ENCODE measurements around the gene NHSL2.

NHSL2 gene

DNA sequence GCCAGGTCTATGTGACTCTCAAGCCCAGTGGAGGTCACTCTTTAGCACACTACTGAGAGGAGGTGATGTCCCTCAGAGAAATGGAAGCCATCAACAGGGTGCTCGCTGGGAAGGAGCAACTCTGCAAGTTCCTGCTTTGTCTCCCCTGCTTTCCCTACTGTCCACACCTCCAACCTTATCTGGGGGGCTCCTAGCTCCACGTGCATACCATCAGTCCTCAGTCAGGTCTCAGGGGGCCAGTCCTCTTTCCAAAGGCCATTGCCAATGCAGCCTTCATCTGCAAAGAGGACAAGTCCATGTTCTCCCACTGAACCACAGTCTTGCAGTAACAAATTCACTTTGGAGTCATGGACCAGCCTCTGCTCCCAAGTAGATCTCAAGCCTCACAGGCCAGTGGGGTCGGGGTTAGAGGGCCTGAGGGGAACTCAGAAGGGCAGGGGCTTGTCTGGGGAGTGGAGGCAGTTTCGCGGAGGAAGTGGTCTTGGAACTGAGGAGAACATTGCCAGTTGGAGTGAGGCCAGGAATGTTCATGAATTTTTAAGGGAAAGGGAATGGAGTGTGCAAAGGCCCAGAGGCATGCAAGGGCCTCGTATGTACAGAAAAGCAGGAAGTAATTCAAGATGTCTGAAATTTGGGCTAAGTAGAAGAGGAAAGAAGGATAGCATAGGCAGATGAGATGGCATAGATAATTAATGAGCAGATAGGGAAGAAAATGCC, 212.1 kb downstream of the NHSL2 start:
- DNase-seq (ENCODE audit: low read depth) = no peak
- H3K4me3 ChIP-seq (ENCODE audit: low read depth, low read length) = no peak overlapping the region
- TF ChIP-seq, protein P1, sequence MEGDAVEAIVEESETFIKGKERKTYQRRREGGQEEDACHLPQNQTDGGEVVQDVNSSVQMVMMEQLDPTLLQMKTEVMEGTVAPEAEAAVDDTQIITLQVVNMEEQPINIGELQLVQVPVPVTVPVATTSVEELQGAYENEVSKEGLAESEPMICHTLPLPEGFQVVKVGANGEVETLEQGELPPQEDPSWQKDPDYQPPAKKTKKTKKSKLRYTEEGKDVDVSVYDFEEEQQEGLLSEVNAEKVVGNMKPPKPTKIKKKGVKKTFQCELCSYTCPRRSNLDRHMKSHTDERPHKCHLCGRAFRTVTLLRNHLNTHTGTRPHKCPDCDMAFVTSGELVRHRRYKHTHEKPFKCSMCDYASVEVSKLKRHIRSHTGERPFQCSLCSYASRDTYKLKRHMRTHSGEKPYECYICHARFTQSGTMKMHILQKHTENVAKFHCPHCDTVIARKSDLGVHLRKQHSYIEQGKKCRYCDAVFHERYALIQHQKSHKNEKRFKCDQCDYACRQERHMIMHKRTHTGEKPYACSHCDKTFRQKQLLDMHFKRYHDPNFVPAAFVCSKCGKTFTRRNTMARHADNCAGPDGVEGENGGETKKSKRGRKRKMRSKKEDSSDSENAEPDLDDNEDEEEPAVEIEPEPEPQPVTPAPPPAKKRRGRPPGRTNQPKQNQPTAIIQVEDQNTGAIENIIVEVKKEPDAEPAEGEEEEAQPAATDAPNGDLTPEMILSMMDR (IDR thresholded peaks at IDR 0.05; ENCODE audit: control insufficient read depth, extremely low read depth, insufficient read depth) = no peak

DNA sequence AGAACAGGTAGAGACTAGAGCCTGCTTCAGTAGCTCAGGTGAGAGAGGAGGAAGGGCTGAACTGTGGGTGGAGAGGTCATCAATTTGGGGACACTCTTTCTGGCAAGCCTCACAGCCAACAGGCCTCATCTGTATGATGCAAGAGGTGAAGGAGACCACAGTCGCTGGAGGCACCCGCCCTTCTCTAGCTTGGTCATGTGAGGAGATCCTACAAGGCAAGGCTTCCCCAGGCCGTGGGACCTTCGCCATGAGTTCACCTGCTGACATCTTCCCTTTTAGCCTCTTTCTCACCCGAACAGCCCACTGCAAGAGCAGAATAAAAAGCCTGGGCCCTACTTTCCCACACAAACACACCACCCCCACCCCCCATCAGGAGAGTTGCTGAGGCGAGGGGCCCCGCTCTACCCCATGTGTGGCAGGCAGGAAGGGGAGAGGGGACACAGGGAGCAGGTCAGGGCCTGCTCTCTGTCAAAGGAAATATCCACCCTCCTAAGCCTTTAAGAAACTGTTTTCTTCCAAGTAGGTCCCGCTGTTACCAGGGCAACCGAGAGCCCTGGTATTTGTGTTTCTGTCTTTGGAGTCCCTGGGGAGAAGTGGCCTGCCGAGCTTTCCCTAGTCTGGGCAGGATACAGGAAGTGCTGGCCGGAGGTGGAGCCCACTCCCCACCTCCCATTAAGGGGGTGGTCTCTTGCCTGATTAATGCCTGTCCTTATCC, 213.0 kb downstream of the NHSL2 start:
- H3K4me3 ChIP-seq (ENCODE audit: low read depth, low read length) = no peak overlapping the region
- TF ChIP-seq, protein P1 (IDR thresholded peaks at IDR 0.05; ENCODE audit: control insufficient read depth, extremely low read depth, insufficient read depth) = no peak
- DNase-seq (ENCODE audit: low read depth) = no peak

DNA sequence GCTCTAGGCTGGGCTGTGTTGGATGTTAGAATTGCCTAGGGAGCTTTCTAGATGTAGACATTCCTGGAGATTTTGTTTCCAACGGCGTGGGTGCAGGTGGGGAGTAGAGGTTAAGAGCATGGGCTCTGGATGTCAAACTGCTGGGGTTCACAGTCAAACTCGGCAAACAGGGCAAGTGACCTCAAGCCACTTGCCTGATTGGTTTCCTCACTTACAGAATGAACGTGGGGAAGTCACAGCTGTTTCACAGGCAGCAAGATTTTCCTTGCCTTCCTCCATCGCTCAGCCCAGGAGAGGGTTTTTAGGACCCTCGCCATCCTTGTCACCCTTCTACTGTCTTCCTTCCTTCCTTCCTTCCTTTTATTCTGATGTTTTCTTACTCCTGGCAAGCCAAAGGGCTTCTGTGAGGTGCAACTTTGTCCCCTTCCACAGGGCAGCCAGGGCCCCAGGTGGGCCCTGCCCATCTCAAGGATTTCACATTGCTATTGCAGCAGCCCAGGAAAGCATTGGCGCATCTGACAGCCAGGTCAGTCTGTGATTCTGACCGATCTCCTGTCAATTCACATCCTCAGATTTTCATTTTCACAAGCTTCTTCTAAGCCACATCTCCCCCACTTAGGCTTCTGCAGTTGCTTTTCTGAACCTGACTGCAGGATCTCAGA, 214.0 kb downstream of the NHSL2 start:
- TF ChIP-seq, protein P1 (IDR thresholded peaks at IDR 0.05; ENCODE audit: control insufficient read depth, extremely low read depth, insufficient read depth) = no peak
- DNase-seq (ENCODE audit: low read depth) = no peak
- no peak overlapping the region for H3K4me3 ChIP-seq (ENCODE audit: low read depth, low read length)

DNA sequence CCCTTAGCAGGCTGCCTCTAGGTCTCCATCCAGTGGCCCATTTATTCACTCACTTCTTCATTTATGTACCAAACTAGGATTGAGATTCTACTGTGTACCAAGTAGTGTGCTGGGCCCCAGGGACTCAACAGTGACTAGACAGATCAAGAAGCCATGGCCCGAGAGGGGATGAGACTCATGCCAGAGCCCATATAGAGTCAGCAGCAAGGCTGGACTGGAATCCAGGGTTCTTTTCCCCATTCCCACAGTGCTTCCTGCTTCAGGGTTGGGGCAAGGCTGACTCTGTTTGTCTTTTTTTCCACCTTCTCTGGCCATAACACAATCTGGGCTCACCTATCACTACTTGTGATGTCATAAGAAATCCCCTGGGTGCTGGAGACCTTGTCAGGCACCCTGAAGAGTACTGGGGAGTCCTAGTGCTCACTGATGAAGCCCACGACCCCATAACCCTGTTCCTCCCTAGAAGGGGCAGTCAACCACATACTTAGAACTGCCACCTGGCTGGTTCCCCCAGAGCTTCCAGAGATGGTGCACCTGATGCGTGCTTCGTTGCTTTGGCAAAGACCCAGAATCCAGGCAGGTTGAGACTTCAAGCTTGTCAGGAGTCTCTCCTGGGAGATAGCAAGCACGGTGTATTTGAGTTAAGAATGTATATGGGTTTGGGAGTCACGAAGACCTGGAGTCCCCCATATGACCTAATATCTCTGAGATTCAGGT, 214.8 kb downstream of the NHSL2 start:
- no peak overlapping the region for H3K4me3 ChIP-seq (ENCODE audit: low read depth, low read length)
- TF ChIP-seq, protein P1 (IDR thresholded peaks at IDR 0.05; ENCODE audit: control insufficient read depth, extremely low read depth, insufficient read depth) = no peak
- no peak for DNase-seq (ENCODE audit: low read depth)

DNA sequence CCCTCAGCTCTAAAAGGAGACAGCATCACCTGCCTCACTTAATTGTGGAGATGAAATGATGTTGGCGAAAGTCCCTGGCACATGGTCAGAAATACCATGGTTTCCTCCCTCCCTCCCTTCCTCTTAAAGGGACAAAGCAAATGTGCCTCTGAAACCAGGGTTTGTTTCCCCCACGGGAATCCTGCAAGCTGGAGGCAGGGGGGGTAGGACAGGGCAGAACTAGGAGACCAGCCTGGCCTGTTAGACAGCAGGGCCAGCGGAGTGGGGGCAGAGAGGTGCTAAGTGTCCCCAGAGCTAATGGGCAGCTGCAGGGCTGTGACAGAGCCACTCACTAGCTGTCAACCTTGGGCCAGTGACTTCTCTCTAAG, 215.4 kb downstream of the NHSL2 start:
- no peak for DNase-seq (ENCODE audit: low read depth)
- H3K4me3 ChIP-seq (ENCODE audit: low read depth, low read length) = no peak overlapping the region
- TF ChIP-seq, protein P1 (IDR thresholded peaks at IDR 0.05; ENCODE audit: control insufficient read depth, extremely low read depth, insufficient read depth) = no peak

DNA sequence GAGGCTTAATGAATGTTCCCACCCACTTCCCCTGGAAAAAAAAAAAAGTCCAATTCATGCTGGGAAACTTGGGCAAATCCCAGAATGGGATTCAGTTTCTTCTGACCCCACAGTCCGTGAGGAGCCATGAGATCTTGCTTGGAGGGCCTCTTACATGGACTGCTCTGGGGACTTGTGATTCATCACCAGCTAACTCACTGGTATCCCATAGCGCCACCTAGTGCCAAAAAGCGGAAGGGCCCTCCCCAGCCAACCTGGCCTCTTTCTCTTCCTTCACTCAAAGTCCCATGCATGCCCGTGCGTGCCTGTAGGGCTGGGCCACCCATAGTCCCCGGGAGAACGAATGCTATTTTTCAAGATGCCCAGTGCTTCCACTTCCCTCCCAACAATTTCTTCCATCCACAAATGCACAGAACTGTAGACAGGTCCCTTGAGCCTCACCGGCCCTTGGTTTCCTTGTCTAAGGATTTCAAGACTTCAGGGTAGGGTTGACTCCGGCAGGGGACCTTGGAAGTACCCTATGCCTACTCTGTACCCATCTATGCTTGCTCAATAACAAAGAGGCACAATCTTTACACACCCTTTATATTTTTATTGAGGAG, 216.0 kb downstream of the NHSL2 start:
- no peak overlapping the region for H3K4me3 ChIP-seq (ENCODE audit: low read depth, low read length)
- DNase-seq (ENCODE audit: low read depth) = no peak

More for the DNA sequence above, 216.0 kb downstream of the NHSL2 start:
- TF ChIP-seq, protein P1 (IDR thresholded peaks at IDR 0.05; ENCODE audit: control insufficient read depth, extremely low read depth, insufficient read depth) = peak; percentile 70

Data from LNCaP clone FGC (cell line).